Fibroblast of lung (primary cell): ENCODE results near the gene ZNRF3. TPM values are rescaled to one million over a fixed set of nuclear protein-coding genes. Genes with fewer than 3 reads are reported as not detected.

Experiments used
- DNase-seq, 2 donors: peaks; one replicate each; pipeline versions ENCODE4 v3.0.0 to v3.0.0-alpha.2; 2010; ENCODE audit warnings: low read depth in 2 of 2
- H2AFZ ChIP-seq: 2 replicates; pipeline ENCODE4 v1.5.1; 2012; ENCODE audit warnings: low read length, control low read depth, inconsistent platforms
- H3K27ac ChIP-seq: 2 replicates; pipeline ENCODE4 v1.5.1; 2011; ENCODE audit warnings: low read length, control low read depth; ENCODE audit not compliant: insufficient read depth
- H3K27me3 ChIP-seq: 2 replicates; pipeline ENCODE4 v1.5.1; 2011; ENCODE audit warnings: mild to moderate bottlenecking, low read length; ENCODE audit not compliant: control insufficient read depth, insufficient read depth
- H3K36me3 ChIP-seq: 2 replicates; pipeline ENCODE4 v1.5.1; 2011; ENCODE audit warnings: low read length; ENCODE audit not compliant: control insufficient read depth, insufficient read depth
- H3K4me1 ChIP-seq: 2 replicates; pipeline ENCODE4 v1.5.1; 2011; ENCODE audit warnings: low read length; ENCODE audit not compliant: control insufficient read depth, insufficient read depth; ENCODE audit errors: extremely low read depth
- H3K4me2 ChIP-seq: 2 replicates; pipeline ENCODE4 v1.5.1; 2011; ENCODE audit warnings: low read length, control low read depth; ENCODE audit not compliant: insufficient read depth; ENCODE audit errors: extremely low read depth
- H3K4me3 ChIP-seq, 4 experiments: fragments of 200-600 bp in 1 of 4; sonication (generic) in 1 of 4; replicated peaks in 1 of 4; 2 replicates each; pipeline ENCODE4 v1.5.1; 2011 to 2016; ENCODE audit warnings: low read length in 4 of 4, low read depth in 3 of 4, mild to moderate bottlenecking in 3 of 4, control low read depth in 2 of 4, inconsistent platforms in 1 of 4, mixed read lengths in 1 of 4; ENCODE audit not compliant: insufficient read depth in 1 of 4; ENCODE audit errors: control extremely low read depth in 1 of 4
- H3K79me2 ChIP-seq: 2 replicates; pipeline ENCODE4 v1.5.1; 2012; ENCODE audit warnings: mild to moderate bottlenecking, low read length, inconsistent platforms; ENCODE audit not compliant: control insufficient read depth, insufficient read depth
- H3K9ac ChIP-seq: 2 replicates; pipeline ENCODE4 v1.5.1; 2011; ENCODE audit warnings: mild to moderate bottlenecking, low read length, control low read depth; ENCODE audit not compliant: insufficient read depth
- H3K9me3 ChIP-seq: 2 replicates; pipeline ENCODE4 v1.5.1; 2012; ENCODE audit warnings: low read depth, low read length; ENCODE audit not compliant: control insufficient read depth, insufficient read depth
- H4K20me1 ChIP-seq: 2 replicates; pipeline ENCODE4 v1.5.1; 2011; ENCODE audit warnings: low read length; ENCODE audit not compliant: control insufficient read depth, insufficient read depth; ENCODE audit errors: extremely low read depth
- CTCF ChIP-seq, 2 donors: IDR thresholded peaks in 1 of 2; conservative IDR thresholded peaks in 1 of 2; 1 replicate in 1 of 2; 2 replicates in 1 of 2; pipeline ENCODE4 v1.5.1; 2011 to 2012; ENCODE audit warnings: low read length in 2 of 2, control low read depth in 1 of 2, inconsistent platforms in 1 of 2, low read depth in 1 of 2, mild to moderate bottlenecking in 1 of 2
- EZH2 ChIP-seq: IDR thresholded peaks from 2 replicates; pipeline ENCODE4 v1.5.1; 2012; ENCODE audit warnings: low read length, control low read depth, mild to moderate bottlenecking; ENCODE audit errors: missing control alignments
- polyA plus RNA-seq, 2 donors: library from polyadenylated mRNA; depleted of rRNA in 1 of 2; stranded (reverse) in 1 of 2; unstranded in 1 of 2; fragments of >200 nt; gene quantifications; 2 replicates each; pipeline ENCODE4 v1.2.1, GENCODE V29; 2011 to 2012; ENCODE audit warnings: missing spikeins in 1 of 2
- total RNA-seq: library from RNA; depleted of rRNA; stranded (reverse); fragments of >200 nt; gene quantifications from 2 replicates; pipeline ENCODE4 v1.2.1, GENCODE V29; 2014

The ZNRF3 gene
- total and polyA plus RNA-seq, 2 donors (not counting 1 experiment from before 2014, with no cell fraction given), result 1.1 to 2.6 TPM

DNA sequence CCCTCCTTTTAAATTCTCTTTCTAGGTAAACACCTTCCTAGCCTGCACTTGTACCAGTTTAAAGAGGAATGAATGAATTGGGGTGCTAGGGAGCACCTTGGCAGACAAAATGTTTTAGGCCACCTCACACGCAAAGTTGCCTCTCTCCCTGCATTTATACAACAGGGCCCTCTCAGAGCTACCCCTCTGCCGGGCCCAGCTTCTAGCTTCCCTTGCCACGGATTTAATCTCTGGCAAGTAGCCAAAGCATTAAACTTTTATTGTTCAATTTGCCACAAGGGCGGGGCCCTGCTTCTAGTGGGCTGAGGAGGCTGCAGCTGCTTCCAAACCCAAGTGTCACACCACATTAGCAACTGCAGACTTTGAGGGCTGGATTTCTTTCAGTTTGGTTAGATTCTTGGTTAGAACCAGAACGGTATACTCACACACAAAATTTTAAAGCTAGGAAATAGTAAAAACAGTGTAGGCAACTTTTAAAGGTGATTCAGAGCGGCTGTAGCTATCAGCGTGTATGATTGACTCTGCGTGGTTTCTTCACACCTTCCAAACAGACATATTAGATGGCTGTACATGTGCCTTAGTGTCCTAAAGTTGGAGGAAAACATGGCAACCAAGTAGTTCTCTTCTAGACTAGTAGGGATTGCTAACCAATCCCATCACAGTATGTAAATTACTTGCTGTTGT is 196.0 kb downstream of the ZNRF3 start:
- Histone ChIP-seq H2AFZ (no peak overlapping the region), H3K27ac (no peak overlapping the region), H4K20me1 (no peaks in the 10 kb centered on the region), H3K4me2 (no peak overlapping the region), H3K4me3 (no peak overlapping the region), H3K9ac (no peak overlapping the region), H3K27me3 (no peaks in the 10 kb centered on the region), H3K9me3 (no peaks in the 10 kb centered on the region), H3K4me1 (peaks cover 2% of the 10 kb centered on the region), H3K79me2 (no peaks in the 10 kb centered on the region), H3K36me3 (no peaks in the 10 kb centered on the region)
- no peak for TF ChIP-seq EZH2
- TF ChIP-seq CTCF (conservative IDR thresholded peaks at IDR 0.05 in 1 of 2, IDR thresholded peaks at IDR 0.05 in 1 of 2; ENCODE audit: low read depth in 1 of 2, low read length in 2 of 2), result no peak
- peak in 1 of 2 donors; percentile 36 for DNase-seq

- Histone ChIP-seq H3K9ac (no peak overlapping the region), H3K27ac (no peak overlapping the region), H3K36me3 (no peaks in the 10 kb centered on the region), H2AFZ (no peak overlapping the region), H4K20me1 (no peaks in the 10 kb centered on the region), H3K4me3 (no peak overlapping the region), H3K79me2 (no peaks in the 10 kb centered on the region), H3K27me3 (no peaks in the 10 kb centered on the region), H3K4me2 (no peak overlapping the region), H3K4me1 (peaks cover 3% of the 10 kb centered on the region), H3K9me3 (no peaks in the 10 kb centered on the region)
- no peak for DNase-seq
- TF ChIP-seq EZH2 (no peak), CTCF (conservative IDR thresholded peaks at IDR 0.05 in 1 of 2, IDR thresholded peaks at IDR 0.05 in 1 of 2; ENCODE audit: low read depth in 1 of 2, low read length in 2 of 2) (no peak)
Measured at GRCh38 chr22:29080106-29080975, 197.0 kb downstream of the ZNRF3 start.

DNA sequence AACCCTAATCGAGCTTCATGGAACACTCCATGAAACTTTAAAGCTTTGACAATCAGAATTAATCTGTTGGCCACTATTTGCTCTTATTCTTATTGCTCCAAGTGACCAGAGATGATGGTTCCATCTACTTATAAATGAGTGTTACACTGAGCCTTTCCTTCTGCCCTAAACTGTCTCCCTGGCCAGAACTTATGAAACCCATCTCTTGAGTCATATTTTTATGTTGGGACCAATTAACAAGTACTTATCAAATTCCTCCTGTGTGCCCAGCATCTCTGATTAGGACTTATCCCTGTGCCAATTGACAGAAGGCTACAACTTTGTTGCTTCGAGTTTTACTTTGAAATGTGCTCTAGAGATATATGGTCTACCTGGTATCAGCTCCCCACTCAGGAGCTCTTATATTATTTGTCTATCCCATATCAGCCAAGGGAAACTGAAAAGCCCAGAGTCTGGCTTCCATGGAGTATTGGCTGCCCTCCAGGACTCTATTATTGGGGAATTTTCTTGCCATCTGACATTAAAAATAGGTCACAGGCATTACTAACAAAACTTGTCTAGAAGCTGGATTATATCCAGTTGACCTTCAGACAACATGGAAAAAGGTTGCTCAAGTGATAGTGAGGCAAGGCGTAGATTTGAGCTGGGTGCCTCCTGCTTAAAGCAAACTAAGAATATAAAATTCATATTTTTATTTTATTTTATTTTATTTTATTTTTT is 198.3 kb downstream of the ZNRF3 start:
- Histone ChIP-seq H3K36me3 (no peaks in the 10 kb centered on the region), H3K4me1 (peaks cover 3% of the 10 kb centered on the region), H3K9ac (no peak overlapping the region), H3K27ac (no peak overlapping the region), H3K4me3 (no peak overlapping the region), H3K9me3 (no peaks in the 10 kb centered on the region), H2AFZ (no peak overlapping the region), H4K20me1 (no peaks in the 10 kb centered on the region), H3K4me2 (no peak overlapping the region), H3K79me2 (no peaks in the 10 kb centered on the region), H3K27me3 (no peaks in the 10 kb centered on the region)
- TF ChIP-seq CTCF (conservative IDR thresholded peaks at IDR 0.05 in 1 of 2, IDR thresholded peaks at IDR 0.05 in 1 of 2; ENCODE audit: low read depth in 1 of 2, low read length in 2 of 2) (no peak), EZH2 (no peak)
- no peak for DNase-seq
